RWPE2 (cell line): ENCODE measurements around the gene PITPNB.

ENCODE experiments used
- ATAC-seq: fragments of 200-7000 bp; cut with Tn5 transposase; 3 replicates; pipeline ENCODE4 v1.9.1; 2021; ENCODE audit warnings: low read depth
- DNase-seq: peaks from one replicate; pipeline ENCODE4 v3.0.0-alpha.2; 2020; ENCODE audit warnings: low spot score
- H3K27ac ChIP-seq: fragments of 450-650 bp; 2 replicates; pipeline ENCODE4 v1.5.1; 2017; ENCODE audit warnings: mild to moderate bottlenecking; ENCODE audit not compliant: poor library complexity, severe bottlenecking
- H3K27me3 ChIP-seq: fragments of 250-450 bp; sonication (Bioruptor Pico); 2 replicates; pipeline ENCODE4 v1.5.1; 2021; ENCODE audit warnings: mild to moderate bottlenecking, moderate library complexity; ENCODE audit not compliant: insufficient read depth, poor library complexity, severe bottlenecking
- H3K36me3 ChIP-seq: fragments of 250-450 bp; sonication (Bioruptor Pico); 2 replicates; pipeline ENCODE4 v1.5.1; 2020; ENCODE audit warnings: low read depth, mild to moderate bottlenecking, moderate library complexity
- H3K4me1 ChIP-seq: fragments of 250-450 bp; sonication (Bioruptor Pico); 2 replicates; pipeline ENCODE4 v1.5.1; 2021; ENCODE audit warnings: mild to moderate bottlenecking, moderate library complexity; ENCODE audit not compliant: insufficient read depth, poor library complexity, severe bottlenecking
- H3K4me3 ChIP-seq: fragments of 250-450 bp; sonication (Bioruptor Pico); 2 replicates; pipeline ENCODE4 v1.5.1; 2021; ENCODE audit warnings: mild to moderate bottlenecking, moderate library complexity; ENCODE audit not compliant: severe bottlenecking
- H3K9me3 ChIP-seq: fragments of 250-450 bp; sonication (Bioruptor Pico); 2 replicates; pipeline ENCODE4 v1.5.1; 2021; ENCODE audit warnings: mild to moderate bottlenecking, moderate library complexity; ENCODE audit not compliant: severe bottlenecking
- TF ChIP-seq, protein P1 (sequence below): fragments of 450-650 bp; IDR thresholded peaks from one replicate; pipeline ENCODE4 v1.5.1; 2017; ENCODE audit warnings: mild to moderate bottlenecking, moderate library complexity; ENCODE audit not compliant: poor library complexity, severe bottlenecking

The PITPNB gene

GRCh38 chr22:27948569-27948968 lies 29.5 kb upstream of the PITPNB start:
- no peaks in the 10 kb centered on the region for H3K4me1 ChIP-seq
- H3K36me3 ChIP-seq: no peaks in the 10 kb centered on the region
- no peak overlapping the region for H3K4me3 ChIP-seq
- no peak for DNase-seq
- ATAC-seq: no peak
- TF ChIP-seq, protein P1, sequence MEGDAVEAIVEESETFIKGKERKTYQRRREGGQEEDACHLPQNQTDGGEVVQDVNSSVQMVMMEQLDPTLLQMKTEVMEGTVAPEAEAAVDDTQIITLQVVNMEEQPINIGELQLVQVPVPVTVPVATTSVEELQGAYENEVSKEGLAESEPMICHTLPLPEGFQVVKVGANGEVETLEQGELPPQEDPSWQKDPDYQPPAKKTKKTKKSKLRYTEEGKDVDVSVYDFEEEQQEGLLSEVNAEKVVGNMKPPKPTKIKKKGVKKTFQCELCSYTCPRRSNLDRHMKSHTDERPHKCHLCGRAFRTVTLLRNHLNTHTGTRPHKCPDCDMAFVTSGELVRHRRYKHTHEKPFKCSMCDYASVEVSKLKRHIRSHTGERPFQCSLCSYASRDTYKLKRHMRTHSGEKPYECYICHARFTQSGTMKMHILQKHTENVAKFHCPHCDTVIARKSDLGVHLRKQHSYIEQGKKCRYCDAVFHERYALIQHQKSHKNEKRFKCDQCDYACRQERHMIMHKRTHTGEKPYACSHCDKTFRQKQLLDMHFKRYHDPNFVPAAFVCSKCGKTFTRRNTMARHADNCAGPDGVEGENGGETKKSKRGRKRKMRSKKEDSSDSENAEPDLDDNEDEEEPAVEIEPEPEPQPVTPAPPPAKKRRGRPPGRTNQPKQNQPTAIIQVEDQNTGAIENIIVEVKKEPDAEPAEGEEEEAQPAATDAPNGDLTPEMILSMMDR: no peak
- no peaks in the 10 kb centered on the region for H3K9me3 ChIP-seq
- H3K27me3 ChIP-seq: no peaks in the 10 kb centered on the region
- no peak overlapping the region for H3K27ac ChIP-seq

GRCh38 chr22:27947448-27947847 lies 28.4 kb upstream of the PITPNB start:
- no peak for DNase-seq
- Histone ChIP-seq H3K4me3 (no peak overlapping the region), H3K27me3 (no peaks in the 10 kb centered on the region), H3K36me3 (no peaks in the 10 kb centered on the region), H3K27ac (no peak overlapping the region), H3K4me1 (no peaks in the 10 kb centered on the region), H3K9me3 (no peaks in the 10 kb centered on the region)
- no peak for ATAC-seq
- TF ChIP-seq, protein P1: no peak

- H3K27ac ChIP-seq: no peak overlapping the region
- H3K36me3 ChIP-seq: peaks cover 4% of the 10 kb centered on the region; the same call in 1 of the 2 replicates
- no peaks in the 10 kb centered on the region for H3K27me3 ChIP-seq
- TF ChIP-seq, protein P1: no peak
- no peaks in the 10 kb centered on the region for H3K4me1 ChIP-seq
- ATAC-seq: no peak
- H3K4me3 ChIP-seq: no peak overlapping the region
- DNase-seq: no peak
- no peaks in the 10 kb centered on the region for H3K9me3 ChIP-seq
Observed at GRCh38 chr22:27941143-27941542, 22.1 kb upstream of the PITPNB start.

DNA sequence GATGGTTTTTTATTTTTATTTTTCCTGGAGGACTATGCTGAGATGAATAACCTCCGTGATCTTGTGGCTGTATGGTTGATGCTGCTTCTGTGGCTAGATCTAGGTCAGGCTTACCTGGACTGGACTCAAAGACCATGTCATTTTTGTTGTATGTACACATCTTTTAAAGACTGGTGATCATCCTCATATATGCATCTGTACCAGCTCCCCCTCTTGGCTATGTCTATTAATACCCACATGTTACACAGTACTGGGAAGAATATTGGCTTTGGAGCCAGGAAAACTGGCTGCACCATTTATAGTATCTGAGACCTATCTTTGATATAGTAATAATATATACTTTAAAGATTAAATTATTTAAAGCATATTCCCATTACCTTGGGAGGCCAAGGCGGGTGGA lies 18.4 kb upstream of the PITPNB start:
- no peaks in the 10 kb centered on the region for H3K27me3 ChIP-seq
- H3K4me3 ChIP-seq: no peak overlapping the region
- TF ChIP-seq, protein P1: peak; percentile 26
- H3K4me1 ChIP-seq: no peaks in the 10 kb centered on the region
- H3K9me3 ChIP-seq: no peaks in the 10 kb centered on the region
- DNase-seq (no peak), ATAC-seq (peak; percentile 53; the same call in 1 of the 3 replicates)
- peaks cover 4% of the 10 kb centered on the region; the same call in 1 of the 2 replicates for H3K36me3 ChIP-seq
- H3K27ac ChIP-seq: no peak overlapping the region

GRCh38 chr22:27935897-27936296 lies 16.8 kb upstream of the PITPNB start:
- ATAC-seq: no peak
- DNase-seq: no peak
- TF ChIP-seq, protein P1: no peak

More at GRCh38 chr22:27935897-27936296, 16.8 kb upstream of the PITPNB start:
- Histone ChIP-seq H3K36me3 (no peaks in the 10 kb centered on the region; the same call in 1 of the 2 replicates), H3K27me3 (no peaks in the 10 kb centered on the region), H3K9me3 (no peaks in the 10 kb centered on the region), H3K4me3 (no peak overlapping the region), H3K4me1 (peaks cover 5% of the 10 kb centered on the region), H3K27ac (no peak overlapping the region)
